GM18498 (cell line): Measurements from ENCODE around the gene SCLY.

Source experiments
- ATAC-seq: cut with Tn5 transposase; IDR thresholded peaks from one replicate; pipeline ENCODE4 v1.9.1; 2021; ENCODE audit warnings: mild to moderate bottlenecking, moderate library complexity; ENCODE audit not compliant: unreplicated experiment

The SCLY gene

GRCh38 chr2:238136820-238137537, 76.2 kb downstream of the SCLY start:
- ATAC-seq, result no peak

- ATAC-seq, result no peak
Observed at GRCh38 chr2:238137885-238138284, 77.1 kb downstream of the SCLY start.

GRCh38 chr2:238138331-238139195, 77.8 kb downstream of the SCLY start, which contains the start of gene KLHL30:
Gene KLHL30, plus strand, starts transcription at chr2:238138668. Its CDS starts 2,087 bp downstream, at chr2:238140755.
- ATAC-seq, result no peak

GRCh38 chr2:238139196-238140039, 78.6 kb downstream of the SCLY start:
- ATAC-seq, result no peak

GRCh38 chr2:238140040-238140439, 79.2 kb downstream of the SCLY start:
- ATAC-seq, result no peak

- no peak for ATAC-seq
Observed at GRCh38 chr2:238140721-238141540, 80.1 kb downstream of the SCLY start.

GRCh38 chr2:238141541-238142318, 80.9 kb downstream of the SCLY start:
- no peak for ATAC-seq

GRCh38 chr2:238142382-238143205, 81.8 kb downstream of the SCLY start:
- ATAC-seq, result no peak

GRCh38 chr2:238143239-238143951, 82.6 kb downstream of the SCLY start:
- ATAC-seq, result no peak

GRCh38 chr2:238144262-238144661, 83.5 kb downstream of the SCLY start:
- ATAC-seq, result no peak

- ATAC-seq, result no peak
Observed at GRCh38 chr2:238145046-238145445, 84.2 kb downstream of the SCLY start.

GRCh38 chr2:238145851-238146250, 85.0 kb downstream of the SCLY start:
- ATAC-seq, result no peak

GRCh38 chr2:238146884-238147544, 86.2 kb downstream of the SCLY start:
- ATAC-seq, result no peak

- no peak for ATAC-seq
Observed at GRCh38 chr2:238148981-238149380, 88.2 kb downstream of the SCLY start.
